CD14-positive monocyte (primary cell): Measurements from ENCODE around the gene DISP2. TPM values are rescaled to one million over a fixed set of nuclear protein-coding genes. Genes with fewer than 3 reads are reported as not detected.

Experiments used
- DNase-seq, 3 donors: peaks; one replicate each; pipeline ENCODE4 v3.0.0-alpha.2; 2011 to 2022
- H2AFZ ChIP-seq: 2 replicates; pipeline ENCODE4 v1.6.0; 2012; ENCODE audit warnings: mild to moderate bottlenecking, low read depth, low read length, inconsistent platforms; ENCODE audit not compliant: insufficient read depth, poor library complexity, severe bottlenecking
- H3K27ac ChIP-seq, 2 donors: 1 replicate in 1 of 2; 2 replicates in 1 of 2; pipeline ENCODE4 v1.5.1; 2012 to 2013; ENCODE audit warnings: low read length in 2 of 2, control low read depth in 1 of 2, inconsistent platforms in 1 of 2, low read depth in 1 of 2, mild to moderate bottlenecking in 1 of 2
- H3K27me3 ChIP-seq, 2 donors: one replicate each; pipeline versions ENCODE4 v1.6.0 to v1.6.1; 2011 to 2013; ENCODE audit warnings: low read length in 2 of 2; ENCODE audit not compliant: control insufficient read depth in 2 of 2, insufficient read depth in 2 of 2
- H3K36me3 ChIP-seq, 2 donors: replicated peaks in 1 of 2; 1 replicate in 1 of 2; 2 replicates in 1 of 2; pipeline versions ENCODE4 v1.5.1 to v1.6.1; 2012 to 2013; ENCODE audit warnings: low read length in 2 of 2, control low read depth in 1 of 2, inconsistent platforms in 1 of 2, mild to moderate bottlenecking in 1 of 2; ENCODE audit not compliant: insufficient read depth in 2 of 2, control insufficient read depth in 1 of 2
- H3K4me1 ChIP-seq, 2 donors: 1 replicate in 1 of 2; 2 replicates in 1 of 2; pipeline versions ENCODE4 v1.5.1 to v1.6.1; 2012 to 2013; ENCODE audit warnings: low read length in 2 of 2, control low read depth in 1 of 2, inconsistent platforms in 1 of 2, mild to moderate bottlenecking in 1 of 2, moderate library complexity in 1 of 2; ENCODE audit not compliant: insufficient read depth in 2 of 2, control insufficient read depth in 1 of 2
- H3K4me2 ChIP-seq: replicated peaks from 2 replicates; pipeline ENCODE3; 2012; ENCODE audit warnings: low read length, moderate library complexity, mild to moderate bottlenecking; ENCODE audit not compliant: poor library complexity, severe bottlenecking; ENCODE audit errors: extremely low read depth
- H3K4me3 ChIP-seq, 3 experiments: fragments of 200-600 bp in 1 of 3; sonication (generic) in 1 of 3; replicated peaks in 1 of 3; 1 replicate in 2 of 3; 2 replicates in 1 of 3; pipeline ENCODE4 v1.5.1; 2011 to 2013; ENCODE audit warnings: low read length in 3 of 3, mild to moderate bottlenecking in 3 of 3, control low read depth in 2 of 3, low read depth in 2 of 3, inconsistent platforms in 1 of 3, moderate library complexity in 1 of 3
- H3K79me2 ChIP-seq: 2 replicates; pipeline ENCODE4 v1.6.0; 2012; ENCODE audit warnings: mild to moderate bottlenecking, control low read depth, inconsistent platforms, low read length, moderate library complexity; ENCODE audit not compliant: insufficient read depth
- H3K9ac ChIP-seq: 2 replicates; pipeline ENCODE4 v1.6.0; 2017; ENCODE audit warnings: low read length, mild to moderate bottlenecking; ENCODE audit not compliant: insufficient read depth, poor library complexity, severe bottlenecking
- H3K9me3 ChIP-seq, 2 donors: replicated peaks in 1 of 2; 1 replicate in 1 of 2; 2 replicates in 1 of 2; pipeline versions ENCODE4 v1.5.1 to v1.6.1; 2012 to 2013; ENCODE audit warnings: low read length in 2 of 2, control low read depth in 1 of 2; ENCODE audit not compliant: control insufficient read depth in 1 of 2, insufficient read depth in 1 of 2
- H4K20me1 ChIP-seq: 2 replicates; pipeline ENCODE4 v1.6.0; 2012; ENCODE audit warnings: mild to moderate bottlenecking, low read length, control low read depth, moderate library complexity; ENCODE audit not compliant: insufficient read depth
- H3K27ac Mint-ChIP-seq, 7 donors: one replicate each; pipeline ENCODE4 v1.8.0; 2020; ENCODE audit warnings: mild to moderate bottlenecking in 7 of 7, mixed read lengths in 7 of 7, moderate library complexity in 6 of 7, inconsistent platforms in 2 of 7
- H3K27me3 Mint-ChIP-seq, 3 donors: one replicate each; pipeline ENCODE4 v1.8.0; 2021 to 2022; ENCODE audit warnings: low read depth in 3 of 3, mild to moderate bottlenecking in 3 of 3, mixed read lengths in 3 of 3, moderate library complexity in 3 of 3, inconsistent platforms in 1 of 3
- H3K36me3 Mint-ChIP-seq, 2 donors: one replicate each; pipeline ENCODE4 v1.8.0; 2020; ENCODE audit warnings: mixed read lengths in 2 of 2, inconsistent platforms in 1 of 2, mild to moderate bottlenecking in 1 of 2
- H3K4me1 Mint-ChIP-seq: one replicate; pipeline ENCODE4 v1.8.0; 2020; ENCODE audit warnings: mild to moderate bottlenecking, mixed read lengths
- H3K4me3 Mint-ChIP-seq, 2 donors: one replicate each; pipeline ENCODE4 v1.8.0; 2020; ENCODE audit warnings: mild to moderate bottlenecking in 2 of 2, mixed read lengths in 2 of 2, moderate library complexity in 1 of 2
- H3K9me3 Mint-ChIP-seq, 7 donors: one replicate each; pipeline ENCODE4 v1.8.0; 2020 to 2022; ENCODE audit warnings: mixed read lengths in 7 of 7, mild to moderate bottlenecking in 6 of 7, moderate library complexity in 6 of 7, inconsistent platforms in 2 of 7
- WGBS: methylation state at CpG from one replicate; pipeline ENCODE4 v1.1.5; 2013; ENCODE audit warnings: missing lambda C conversion rate; ENCODE audit not compliant: insufficient coverage; 5-methylcytosine and 5-hydroxymethylcytosine counted together
- intact Hi-C, 2 donors: fragments of 100-400 bp; cut with micrococcal nuclease; formaldehyde crosslinking; loops; one replicate each; pipeline versions ENCODE4 v1.15.0 to v1.15.1; 2023
- polyA plus RNA-seq, 3 donors: library from polyadenylated mRNA; depleted of rRNA in 1 of 3; unstranded in 2 of 3; stranded (reverse) in 1 of 3; fragments of 300-500 nt in 2 of 3; fragments of >200 nt in 1 of 3; fragmentation: Illumina TruSeq in 2 of 3; gene quantifications; 1 replicate in 2 of 3; 2 replicates in 1 of 3; pipeline ENCODE4 v1.2.3, GENCODE V29; 2012 to 2021
- TF ChIP-seq, protein P1 (sequence below): fragments of 200-600 bp; IDR thresholded peaks from one replicate; pipeline ENCODE4 v1.8.0; 2022; ENCODE audit warnings: antibody characterized with exemption, mild to moderate bottlenecking

Gene DISP2
- polyA plus RNA-seq, 3 donors, result 0.01 TPM; not detected in 1

DNA sequence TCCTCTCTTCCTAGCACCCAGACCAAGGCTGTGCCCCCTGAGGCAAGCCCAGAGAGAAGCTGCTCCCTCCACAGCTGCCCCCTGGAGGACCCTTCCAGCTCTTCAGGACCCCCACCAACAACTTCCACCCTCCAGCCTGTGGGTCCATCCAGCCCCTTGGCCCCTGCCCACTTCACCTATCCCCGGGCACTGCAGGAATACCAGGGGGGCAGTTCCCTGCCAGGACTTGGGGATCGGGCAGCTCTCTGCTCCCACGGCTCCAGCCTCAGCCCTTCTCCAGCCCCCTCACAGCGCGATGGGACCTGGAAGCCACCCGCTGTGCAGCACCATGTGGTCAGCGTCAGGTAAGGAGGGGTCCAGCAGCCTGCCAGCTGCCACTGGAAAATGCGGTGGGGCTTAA lies 5.6 kb downstream of the DISP2 start:
- Mint-ChIP-seq H3K4me1 (peaks cover 22% of the 10 kb centered on the region), H3K4me3 (no peak overlapping the region), H3K36me3 (peaks cover 24 to 29% of the 10 kb centered on the region in 2 donors), H3K9me3 (no peaks in the 10 kb centered on the region), H3K27ac (no peak overlapping the region), H3K27me3 (peaks cover 6 to 8% (median 7%) of the 10 kb centered on the region in 3 donors)
- 84% methylated on average over 7 of the region's 8 CpGs for WGBS
- Histone ChIP-seq H3K9me3 (no peaks in the 10 kb centered on the region), H3K36me3 (peaks cover 0 to 3% of the 10 kb centered on the region in 2 donors), H3K9ac (no peak overlapping the region), H2AFZ (no peak overlapping the region), H3K4me2 (no peak overlapping the region), H3K79me2 (no peaks in the 10 kb centered on the region), H3K4me1 (peaks cover 20 to 29% of the 10 kb centered on the region in 2 donors), H3K27ac (no peak overlapping the region), H4K20me1 (peaks cover 11% of the 10 kb centered on the region), H3K27me3 (peaks cover 0 to 8% of the 10 kb centered on the region in 2 donors), H3K4me3 (no peak overlapping the region)
- no peak for DNase-seq
- TF ChIP-seq, protein P1, sequence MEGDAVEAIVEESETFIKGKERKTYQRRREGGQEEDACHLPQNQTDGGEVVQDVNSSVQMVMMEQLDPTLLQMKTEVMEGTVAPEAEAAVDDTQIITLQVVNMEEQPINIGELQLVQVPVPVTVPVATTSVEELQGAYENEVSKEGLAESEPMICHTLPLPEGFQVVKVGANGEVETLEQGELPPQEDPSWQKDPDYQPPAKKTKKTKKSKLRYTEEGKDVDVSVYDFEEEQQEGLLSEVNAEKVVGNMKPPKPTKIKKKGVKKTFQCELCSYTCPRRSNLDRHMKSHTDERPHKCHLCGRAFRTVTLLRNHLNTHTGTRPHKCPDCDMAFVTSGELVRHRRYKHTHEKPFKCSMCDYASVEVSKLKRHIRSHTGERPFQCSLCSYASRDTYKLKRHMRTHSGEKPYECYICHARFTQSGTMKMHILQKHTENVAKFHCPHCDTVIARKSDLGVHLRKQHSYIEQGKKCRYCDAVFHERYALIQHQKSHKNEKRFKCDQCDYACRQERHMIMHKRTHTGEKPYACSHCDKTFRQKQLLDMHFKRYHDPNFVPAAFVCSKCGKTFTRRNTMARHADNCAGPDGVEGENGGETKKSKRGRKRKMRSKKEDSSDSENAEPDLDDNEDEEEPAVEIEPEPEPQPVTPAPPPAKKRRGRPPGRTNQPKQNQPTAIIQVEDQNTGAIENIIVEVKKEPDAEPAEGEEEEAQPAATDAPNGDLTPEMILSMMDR, result no peak
- intact Hi-C loops, result no loop called here

DNA sequence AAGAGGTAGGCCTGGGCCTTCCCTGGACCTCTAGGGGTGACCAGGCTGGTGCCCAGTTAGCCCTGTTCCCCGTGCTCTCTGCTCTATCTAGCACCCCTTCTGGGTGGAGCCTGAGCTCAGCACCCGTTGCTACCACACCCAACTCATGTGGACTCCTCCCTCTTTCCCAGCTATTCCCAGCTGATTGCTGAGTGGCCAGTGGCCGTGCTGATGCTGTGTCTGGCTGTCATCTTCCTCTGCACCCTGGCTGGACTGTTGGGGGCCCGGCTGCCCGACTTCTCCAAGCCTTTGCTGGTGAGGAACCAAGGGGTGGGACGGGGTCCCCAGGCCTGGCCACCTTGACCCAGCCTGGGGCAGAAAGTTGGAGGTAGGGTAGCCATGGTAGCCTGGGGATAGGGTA lies 6.2 kb downstream of the DISP2 start:
- Mint-ChIP-seq H3K27me3 (peaks cover 0 to 9% (median 4%) of the 10 kb centered on the region in 3 donors), H3K36me3 (peaks cover 24 to 29% of the 10 kb centered on the region in 2 donors), H3K27ac (no peak overlapping the region), H3K4me3 (no peak overlapping the region), H3K9me3 (no peaks in the 10 kb centered on the region), H3K4me1 (peaks cover 20% of the 10 kb centered on the region)
- 96% methylated on average over 5 of the region's 6 CpGs for WGBS
- intact Hi-C loops, result no loop called here
- peaks cover 16 to 25% of the 10 kb centered on the region in 2 donors for H3K4me1 ChIP-seq
- H3K4me2 ChIP-seq, result no peak overlapping the region
- no peak for DNase-seq
- no peak overlapping the region for H3K4me3 ChIP-seq
- peaks cover 0 to 2% of the 10 kb centered on the region in 2 donors for H3K27me3 ChIP-seq
- peaks cover 0 to 3% of the 10 kb centered on the region in 2 donors for H3K36me3 ChIP-seq
- H3K27ac ChIP-seq, result no peak overlapping the region
- peaks cover 5% of the 10 kb centered on the region for H4K20me1 ChIP-seq
- H2AFZ ChIP-seq, result no peak overlapping the region
- no peaks in the 10 kb centered on the region for H3K9me3 ChIP-seq
- TF ChIP-seq, protein P1, result no peak
- H3K79me2 ChIP-seq, result no peaks in the 10 kb centered on the region
- H3K9ac ChIP-seq, result no peak overlapping the region
